ENCODE data around the gene ZNF3.
"Not testable (repeated sequence)": the region's sequence is repeated elsewhere in the genome, so short reads cannot be mapped to it uniquely, and the experiment has no call there.

The ZNF3 gene

GRCh38 chr7:100081535-100082102 lies at the start of gene ZNF3:
Gene ZNF3 (minus strand): TSS chr7:100081723. CDS start chr7:100077357, 4,366 bp downstream.
- peak; percentile 77 for TF ChIP-seq CTCF (conservative IDR thresholded peaks at IDR 0.05; ENCODE audit: low read depth, low read length)
- peak; percentile 99 for DNase-seq (ENCODE audit: low read depth)
- H3K4me3 ChIP-seq (ENCODE audit: low read depth, low read length) = peak within 1 kb of the TSS; percentile 99

- peak; percentile 79 for TF ChIP-seq CTCF (conservative IDR thresholded peaks at IDR 0.05; ENCODE audit: low read depth, low read length)
- DNase-seq (ENCODE audit: low read depth) = peak; percentile 61
- peak overlapping the region; percentile 35 for H3K4me3 ChIP-seq (ENCODE audit: low read depth, low read length)
These were observed 49.3 kb upstream of the ZNF3 start for GRCh38 chr7:100130608-100131453.

DNA sequence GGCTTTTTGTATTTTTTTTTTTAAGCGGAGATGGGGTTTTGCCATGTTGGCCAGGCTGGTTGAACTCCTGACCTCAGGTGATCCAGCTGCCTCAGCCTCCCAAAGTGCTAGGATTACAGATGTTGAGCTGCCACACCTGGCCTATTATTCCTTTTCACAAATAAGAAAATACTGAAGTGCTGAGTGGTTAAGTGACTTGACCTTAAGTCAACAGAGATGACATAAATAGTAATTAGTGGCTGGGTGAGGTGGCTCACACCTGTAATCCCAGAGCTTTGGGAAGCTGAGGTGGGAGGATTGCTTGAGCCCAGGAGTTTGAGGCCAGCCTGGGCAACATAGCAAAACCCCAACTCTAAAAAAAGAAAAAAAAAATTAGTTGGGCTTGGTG lies 48.7 kb upstream of the ZNF3 start:
- DNase-seq (ENCODE audit: low read depth); H3K4me3 ChIP-seq (ENCODE audit: low read depth, low read length): not testable (repeated sequence)

DNA sequence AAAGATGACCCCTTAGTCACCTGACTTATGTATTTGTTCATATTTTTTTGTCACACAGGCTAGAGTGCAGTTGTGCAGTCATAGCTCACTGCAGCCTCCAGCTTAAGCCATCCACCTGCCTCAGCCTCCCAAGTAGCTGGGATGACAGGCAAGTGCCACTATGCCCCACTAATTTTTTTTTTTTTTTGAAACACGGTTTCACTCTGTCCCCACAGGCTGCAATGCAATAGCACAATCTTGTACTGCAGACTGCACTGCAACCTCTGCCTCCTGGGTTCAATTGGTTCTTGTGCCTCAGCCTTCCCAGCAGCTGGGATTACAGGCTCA lies 47.1 kb upstream of the ZNF3 start:
- TF ChIP-seq CTCF (conservative IDR thresholded peaks at IDR 0.05; ENCODE audit: low read depth, low read length) = no peak

GRCh38 chr7:100127866-100128636 lies 46.5 kb upstream of the ZNF3 start:
- DNase-seq (ENCODE audit: low read depth) = peak; percentile 39
- TF ChIP-seq CTCF (conservative IDR thresholded peaks at IDR 0.05; ENCODE audit: low read depth, low read length) = no peak
- peak overlapping the region; percentile 92 for H3K4me3 ChIP-seq (ENCODE audit: low read depth, low read length)

More for the DNA sequence above, 47.1 kb upstream of the ZNF3 start:
- H3K4me3 ChIP-seq (ENCODE audit: low read depth, low read length) = no peak overlapping the region
- no peak for DNase-seq (ENCODE audit: low read depth)

- TF ChIP-seq CTCF (conservative IDR thresholded peaks at IDR 0.05; ENCODE audit: low read depth, low read length) = no peak
- peak within 1 kb of the TSS; percentile 92 for H3K4me3 ChIP-seq (ENCODE audit: low read depth, low read length)
- peak; percentile 96 for DNase-seq (ENCODE audit: low read depth)
These were observed 45.7 kb upstream of the ZNF3 start, which contains the start of gene MBLAC1 for GRCh38 chr7:100126931-100127865. Gene MBLAC1 (plus strand): TSS chr7:100126967. CDS start chr7:100127396, 429 bp downstream.
